Effector memory CD4-positive, alpha-beta T cell (primary cell): ENCODE results near the gene ABCA4.

Source experiments
- DNase-seq, 3 donors: peaks; one replicate each; pipeline ENCODE4 v3.0.0-alpha.2; 2020
- H3K27ac ChIP-seq: 2 replicates; pipeline ENCODE4 v1.7.0; 2013; ENCODE audit warnings: mild to moderate bottlenecking, low read length, moderate library complexity; ENCODE audit not compliant: insufficient read depth, poor library complexity, severe bottlenecking
- H3K27me3 ChIP-seq: replicated peaks from 2 replicates; pipeline ENCODE4 v1.7.0; 2013; ENCODE audit warnings: mild to moderate bottlenecking, low read length; ENCODE audit not compliant: insufficient read depth, control insufficient read depth, poor library complexity, severe bottlenecking
- H3K36me3 ChIP-seq: 2 replicates; pipeline ENCODE4 v1.7.0; 2013; ENCODE audit warnings: mild to moderate bottlenecking, low read length, moderate library complexity; ENCODE audit not compliant: control insufficient read depth, insufficient read depth
- H3K4me1 ChIP-seq: 2 replicates; pipeline ENCODE4 v1.7.0; 2013; ENCODE audit warnings: low read length, mild to moderate bottlenecking; ENCODE audit not compliant: control insufficient read depth, insufficient read depth, poor library complexity, severe bottlenecking
- H3K4me3 ChIP-seq: 2 replicates; pipeline ENCODE4 v1.7.0; 2013; ENCODE audit warnings: low read length, low read depth, mild to moderate bottlenecking; ENCODE audit not compliant: insufficient read depth, poor library complexity, severe bottlenecking
- H3K9me3 ChIP-seq: 2 replicates; pipeline ENCODE4 v1.7.0; 2013; ENCODE audit warnings: mild to moderate bottlenecking, low read length, moderate library complexity; ENCODE audit not compliant: control insufficient read depth

The ABCA4 gene

GRCh38 chr1:94056996-94057395 lies 64.0 kb downstream of the ABCA4 start:
- no peak for DNase-seq
- Histone ChIP-seq H3K4me3 (no peak overlapping the region), H3K4me1 (no peaks in the 10 kb centered on the region), H3K27ac (no peak overlapping the region), H3K36me3 (no peaks in the 10 kb centered on the region), H3K9me3 (no peaks in the 10 kb centered on the region), H3K27me3 (no peaks in the 10 kb centered on the region)

DNA sequence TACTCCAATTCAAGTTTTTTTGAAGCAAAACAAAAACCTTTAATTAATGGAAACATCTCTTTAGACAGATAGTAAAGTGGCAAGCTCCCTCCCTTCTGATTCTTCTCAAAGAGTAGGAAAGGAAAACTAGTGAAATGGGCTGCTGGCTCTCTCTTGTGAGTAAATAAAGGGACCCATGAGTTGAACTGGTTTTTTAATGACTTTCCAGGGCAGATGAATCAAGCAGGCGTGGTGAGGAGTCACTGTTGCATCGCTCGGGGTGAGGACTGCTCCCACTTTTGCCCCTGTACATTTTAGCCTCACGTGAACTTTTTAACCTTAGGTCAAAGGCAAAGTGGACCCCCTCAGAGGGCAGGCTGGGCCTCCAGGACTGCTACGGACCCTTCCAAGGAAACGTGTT lies 64.8 kb downstream of the ABCA4 start:
- no peaks in the 10 kb centered on the region for H3K4me1 ChIP-seq
- no peaks in the 10 kb centered on the region for H3K36me3 ChIP-seq
- no peak for DNase-seq
- H3K4me3 ChIP-seq: no peak overlapping the region
- H3K9me3 ChIP-seq: no peaks in the 10 kb centered on the region
- no peak overlapping the region for H3K27ac ChIP-seq
- no peaks in the 10 kb centered on the region for H3K27me3 ChIP-seq

DNA sequence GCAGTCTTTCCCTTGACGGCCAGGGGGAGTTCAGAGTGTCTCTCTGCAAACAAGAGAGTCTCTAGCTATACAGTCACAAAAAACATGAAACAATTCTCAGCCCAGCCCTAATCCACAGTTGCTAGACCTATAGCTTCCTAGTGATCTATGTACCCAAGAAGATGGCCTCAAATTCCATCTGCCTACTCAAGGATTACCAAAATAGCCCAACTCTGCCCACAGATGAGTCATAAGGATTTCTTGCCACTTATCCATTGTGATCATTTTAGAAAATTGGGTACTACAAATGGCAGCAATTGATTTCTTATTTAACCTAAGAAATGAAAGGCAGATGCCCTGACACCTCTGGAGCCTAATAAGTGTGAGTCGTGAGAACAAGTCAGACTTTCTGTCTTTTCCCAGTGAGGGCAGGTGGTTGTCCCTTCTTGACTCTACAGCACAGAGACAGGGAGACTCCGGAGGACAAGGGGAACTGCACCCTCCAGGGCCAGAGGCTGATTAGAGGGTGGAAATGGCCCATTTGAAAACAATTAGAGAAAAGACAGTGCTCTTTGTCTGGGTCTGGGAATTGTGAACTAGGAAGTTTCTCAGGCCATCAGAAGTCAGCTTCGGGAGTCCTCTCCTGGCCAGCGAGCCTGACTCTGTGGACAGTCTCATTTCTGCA lies 65.4 kb downstream of the ABCA4 start:
- DNase-seq: no peak
- H3K36me3 ChIP-seq: no peaks in the 10 kb centered on the region
- H3K27me3 ChIP-seq: no peaks in the 10 kb centered on the region
- no peak overlapping the region for H3K4me3 ChIP-seq
- H3K9me3 ChIP-seq: no peaks in the 10 kb centered on the region
- H3K4me1 ChIP-seq: no peaks in the 10 kb centered on the region
- H3K27ac ChIP-seq: no peak overlapping the region

GRCh38 chr1:94050675-94051074 lies 70.3 kb downstream of the ABCA4 start:
- no peak for DNase-seq
- Histone ChIP-seq H3K27me3 (no peaks in the 10 kb centered on the region), H3K36me3 (no peaks in the 10 kb centered on the region), H3K27ac (no peak overlapping the region), H3K4me3 (no peak overlapping the region), H3K4me1 (no peaks in the 10 kb centered on the region), H3K9me3 (no peaks in the 10 kb centered on the region)

DNA sequence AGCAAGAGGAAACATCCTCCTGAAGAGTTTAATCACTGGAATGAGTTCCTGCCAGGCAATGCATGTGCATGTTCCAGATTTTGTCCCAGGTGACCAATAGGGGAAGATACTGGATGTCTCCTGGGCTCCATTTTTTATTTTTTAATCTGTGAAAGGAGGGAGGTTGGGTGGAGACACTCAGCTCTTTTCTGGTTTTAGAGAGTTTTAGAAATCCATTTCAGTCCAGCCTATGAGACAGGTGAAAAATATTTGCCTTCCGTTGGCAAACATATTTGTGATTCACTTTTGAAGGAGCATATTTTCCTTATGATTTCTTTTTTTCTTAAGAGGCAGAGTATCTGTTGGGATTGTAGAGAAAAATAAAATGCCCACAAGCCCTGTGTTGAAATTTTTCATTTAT lies 70.7 kb downstream of the ABCA4 start:
- Histone ChIP-seq H3K4me3 (no peak overlapping the region), H3K4me1 (no peaks in the 10 kb centered on the region), H3K9me3 (no peaks in the 10 kb centered on the region), H3K36me3 (no peaks in the 10 kb centered on the region), H3K27me3 (no peaks in the 10 kb centered on the region), H3K27ac (no peak overlapping the region)
- DNase-seq: no peak

- DNase-seq: no peak
- no peak overlapping the region for H3K4me3 ChIP-seq
- H3K9me3 ChIP-seq: no peaks in the 10 kb centered on the region
- no peaks in the 10 kb centered on the region for H3K36me3 ChIP-seq
- no peaks in the 10 kb centered on the region for H3K27me3 ChIP-seq
- no peaks in the 10 kb centered on the region for H3K4me1 ChIP-seq
- no peak overlapping the region for H3K27ac ChIP-seq
Observed at GRCh38 chr1:94049791-94050190, 71.2 kb downstream of the ABCA4 start.

- no peaks in the 10 kb centered on the region for H3K27me3 ChIP-seq
- H3K36me3 ChIP-seq: no peaks in the 10 kb centered on the region
- no peak overlapping the region for H3K4me3 ChIP-seq
- no peak for DNase-seq
- no peaks in the 10 kb centered on the region for H3K4me1 ChIP-seq
- no peaks in the 10 kb centered on the region for H3K9me3 ChIP-seq
- no peak overlapping the region for H3K27ac ChIP-seq
Observed at GRCh38 chr1:94048413-94049164, 72.4 kb downstream of the ABCA4 start.

GRCh38 chr1:94047949-94048348 lies 73.0 kb downstream of the ABCA4 start:
- Histone ChIP-seq H3K36me3 (no peaks in the 10 kb centered on the region), H3K9me3 (no peaks in the 10 kb centered on the region), H3K4me1 (no peaks in the 10 kb centered on the region), H3K27ac (no peak overlapping the region), H3K4me3 (no peak overlapping the region), H3K27me3 (no peaks in the 10 kb centered on the region)
- no peak for DNase-seq

DNA sequence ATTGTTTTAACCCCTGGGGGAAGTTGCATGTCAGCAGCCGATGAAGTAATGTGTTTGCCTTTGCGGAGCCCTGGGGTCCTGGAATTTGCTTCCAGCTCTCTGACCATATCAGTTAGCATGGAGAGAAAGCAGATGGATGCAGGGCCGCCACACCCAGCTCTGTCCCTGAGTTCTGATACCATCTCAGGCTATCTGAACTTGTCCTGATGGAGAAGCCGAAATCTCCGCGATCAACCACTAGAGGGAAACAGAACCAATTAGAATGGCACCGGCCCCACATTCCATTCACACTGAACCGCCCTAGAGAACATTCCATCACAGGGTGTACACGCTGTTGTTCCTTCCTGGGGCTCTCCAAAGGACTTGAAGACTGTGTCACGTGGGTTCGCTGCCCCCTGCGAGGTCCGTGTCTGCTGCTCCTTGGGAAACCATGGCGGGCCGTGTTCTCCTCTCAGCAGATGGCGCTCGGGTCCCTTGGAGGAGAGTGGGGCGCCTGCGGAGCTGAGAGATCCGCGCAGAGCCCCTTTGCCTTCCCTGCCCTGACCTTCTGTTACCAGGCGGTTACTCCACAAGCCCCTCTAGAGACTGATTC lies 75.4 kb downstream of the ABCA4 start:
- H3K36me3 ChIP-seq: no peaks in the 10 kb centered on the region
- H3K27me3 ChIP-seq: no peaks in the 10 kb centered on the region
- H3K27ac ChIP-seq: no peak overlapping the region
- no peak for DNase-seq
- H3K9me3 ChIP-seq: no peaks in the 10 kb centered on the region
- H3K4me1 ChIP-seq: no peaks in the 10 kb centered on the region
- no peak overlapping the region for H3K4me3 ChIP-seq

GRCh38 chr1:94044891-94045290 lies 76.1 kb downstream of the ABCA4 start:
- no peak for DNase-seq
- H3K27ac ChIP-seq: no peak overlapping the region
- no peaks in the 10 kb centered on the region for H3K27me3 ChIP-seq
- H3K9me3 ChIP-seq: no peaks in the 10 kb centered on the region
- no peaks in the 10 kb centered on the region for H3K36me3 ChIP-seq
- H3K4me3 ChIP-seq: no peak overlapping the region
- H3K4me1 ChIP-seq: no peaks in the 10 kb centered on the region
